Caco-2 (cell line): ENCODE results near the gene STRIT1. TPM values are rescaled to one million over a fixed set of nuclear protein-coding genes. Genes with fewer than 3 reads are reported as not detected.

ENCODE experiments used
- BruUV-seq: library from RNA; stranded (reverse); fragments of 400-500 nt; replicated peaks from 2 replicates; lab custom pipeline; 2021; lab: Mats Ljungman, UMichigan
- CTCF ChIA-PET: fragments of 300-600 bp; sonication (Branson Sonifier 250); formaldehyde crosslinking; loops from one replicate; lab custom pipeline; 2022; ENCODE audit warnings: antibody characterized with exemption; lab: Charles Lee
- POLR2A ChIA-PET: fragments of 300-600 bp; sonication (Branson Sonifier 250); formaldehyde crosslinking; loops from one replicate; lab custom pipeline; 2022; ENCODE audit warnings: antibody characterized with exemption; lab: Charles Lee
- DNase-seq, 2 experiments: peaks; one replicate each; pipeline versions ENCODE4 v3.0.0 to v3.0.0-alpha.2; 2020 to 2022
- H3K27me3 ChIP-seq: replicated peaks from 2 replicates; pipeline ENCODE4 v1.6.0; 2011; ENCODE audit warnings: low read length; ENCODE audit not compliant: control insufficient read depth, insufficient read depth
- H3K36me3 ChIP-seq: 2 replicates; pipeline ENCODE4 v1.5.1; 2011; ENCODE audit warnings: low read length; ENCODE audit not compliant: control insufficient read depth, insufficient read depth
- H3K4me1 ChIP-seq: fragments of 250-450 bp; sonication (Bioruptor Pico); 2 replicates; pipeline ENCODE4 v1.5.1; 2020; ENCODE audit warnings: mild to moderate bottlenecking
- H3K4me3 ChIP-seq: 2 replicates; pipeline ENCODE4 v1.5.1; 2011; ENCODE audit warnings: low read depth, mild to moderate bottlenecking, control low read depth, low read length
- H3K9me3 ChIP-seq: fragments of 250-450 bp; sonication (Bioruptor Pico); 2 replicates; pipeline ENCODE4 v1.5.1; 2020; ENCODE audit warnings: mild to moderate bottlenecking, moderate library complexity
- H3K27ac Mint-ChIP-seq: one replicate; pipeline ENCODE4 v1.8.0; 2022; ENCODE audit warnings: mixed read lengths; ENCODE audit not compliant: unreplicated experiment
- H3K27me3 Mint-ChIP-seq: one replicate; pipeline ENCODE4 v1.8.0; 2022; ENCODE audit warnings: mixed read lengths; ENCODE audit not compliant: insufficient read depth, unreplicated experiment
- H3K36me3 Mint-ChIP-seq: one replicate; pipeline ENCODE4 v1.8.0; 2022; ENCODE audit warnings: mild to moderate bottlenecking, mixed read lengths; ENCODE audit not compliant: insufficient read depth, unreplicated experiment
- H3K4me1 Mint-ChIP-seq: one replicate; pipeline ENCODE4 v1.8.0; 2022; ENCODE audit warnings: low read depth, mixed read lengths; ENCODE audit not compliant: unreplicated experiment
- H3K4me3 Mint-ChIP-seq: one replicate; pipeline ENCODE4 v1.8.0; 2022; ENCODE audit warnings: mild to moderate bottlenecking, moderate library complexity, mixed read lengths; ENCODE audit not compliant: unreplicated experiment
- H3K9me3 Mint-ChIP-seq: one replicate; pipeline ENCODE4 v1.8.0; 2022; ENCODE audit warnings: mixed read lengths; ENCODE audit not compliant: unreplicated experiment
- CTCF ChIP-seq, 2 experiments: fragments of 200-600 bp in 1 of 2; IDR thresholded peaks; 1 replicate in 1 of 2; 2 replicates in 1 of 2; pipeline versions ENCODE4 v1.5.1 to v1.8.0; 2011 to 2022; ENCODE audit warnings: antibody characterized with exemption in 1 of 2, control low read depth in 1 of 2, inconsistent platforms in 1 of 2, low read depth in 1 of 2, low read length in 1 of 2, mild to moderate bottlenecking in 1 of 2, moderate library complexity in 1 of 2; ENCODE audit not compliant: insufficient read depth in 1 of 2, severe bottlenecking in 1 of 2, unreplicated experiment in 1 of 2
- intact Hi-C: fragments of 100-400 bp; cut with micrococcal nuclease; formaldehyde crosslinking; loops from one replicate; pipeline ENCODE4 v1.10.0; 2022; ENCODE audit not compliant: unreplicated experiment
- total RNA-seq: library from RNA; stranded (reverse); gene quantifications from 2 replicates; pipeline ENCODE4 v1.2.3, GENCODE V29; 2022

Gene STRIT1
- total RNA-seq, 1 experiment from 2014 or later: not detected

- no peaks in the 10 kb centered on the region; the same call in 1 of the 2 replicates for H3K27me3 ChIP-seq
- no peaks in the 10 kb centered on the region for H3K9me3 ChIP-seq
- Mint-ChIP-seq H3K27me3 (no peaks in the 10 kb centered on the region), H3K27ac (no peak overlapping the region), H3K4me1 (no peaks in the 10 kb centered on the region), H3K36me3 (no peaks in the 10 kb centered on the region), H3K9me3 (no peaks in the 10 kb centered on the region), H3K4me3 (no peak overlapping the region)
- intact Hi-C loops: no loop called here
- H3K36me3 ChIP-seq: no peaks in the 10 kb centered on the region
- ChIA-PET CTCF (no interaction called here), POLR2A (no interaction called here)
- no peaks in the 10 kb centered on the region for H3K4me1 ChIP-seq
- no peak overlapping the region for H3K4me3 ChIP-seq
- TF ChIP-seq CTCF (IDR thresholded peaks at IDR 0.05; ENCODE audit: insufficient read depth in 1 of 2, low read depth in 1 of 2, low read length in 1 of 2, severe bottlenecking in 1 of 2, unreplicated experiment in 1 of 2): no peak
- BruUV-seq: no TSS peak
- DNase-seq: no peak
These were observed 20.4 kb upstream of the STRIT1 start for GRCh38 chr3:155313916-155314315.

- no peaks in the 10 kb centered on the region for H3K36me3 Mint-ChIP-seq
- ChIA-PET CTCF (no interaction called here), POLR2A (no interaction called here)
- no peaks in the 10 kb centered on the region for H3K4me1 Mint-ChIP-seq
- H3K27ac Mint-ChIP-seq: no peak overlapping the region
- no TSS peak for BruUV-seq
- intact Hi-C loops: no loop called here
- no peak overlapping the region for H3K4me3 Mint-ChIP-seq
- no peaks in the 10 kb centered on the region for H3K27me3 Mint-ChIP-seq
- Histone ChIP-seq H3K4me3 (no peak overlapping the region), H3K36me3 (no peaks in the 10 kb centered on the region), H3K9me3 (no peaks in the 10 kb centered on the region), H3K4me1 (no peaks in the 10 kb centered on the region), H3K27me3 (no peaks in the 10 kb centered on the region; the same call in 1 of the 2 replicates)
- TF ChIP-seq CTCF (IDR thresholded peaks at IDR 0.05; ENCODE audit: insufficient read depth in 1 of 2, low read depth in 1 of 2, low read length in 1 of 2, severe bottlenecking in 1 of 2, unreplicated experiment in 1 of 2): no peak
- DNase-seq: no peak
- no peaks in the 10 kb centered on the region for H3K9me3 Mint-ChIP-seq
These were observed 19.8 kb upstream of the STRIT1 start for GRCh38 chr3:155313300-155313699.

DNA sequence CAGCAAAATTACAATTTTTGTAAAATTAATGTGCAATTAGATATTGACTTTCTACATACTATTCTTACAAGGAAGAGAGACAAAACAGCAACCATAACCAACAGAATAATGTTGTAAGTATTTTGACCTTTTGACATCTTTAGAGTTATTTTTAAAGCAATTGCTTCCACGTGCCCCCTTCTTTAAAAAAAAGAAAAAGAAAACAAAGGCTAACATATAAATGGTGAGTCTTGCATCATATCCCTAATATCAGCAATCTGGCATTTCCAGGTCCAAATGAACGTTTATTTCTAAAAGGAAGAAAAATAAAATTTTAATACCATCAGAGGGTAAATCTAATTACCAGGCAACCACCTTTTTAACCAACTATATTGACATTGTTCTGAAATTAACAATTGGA is 19.3 kb upstream of the STRIT1 start:
- Mint-ChIP-seq H3K4me3 (no peak overlapping the region), H3K36me3 (no peaks in the 10 kb centered on the region), H3K27ac (no peak overlapping the region), H3K9me3 (no peaks in the 10 kb centered on the region), H3K4me1 (no peaks in the 10 kb centered on the region), H3K27me3 (no peaks in the 10 kb centered on the region)
- no peak for DNase-seq
- no peak for TF ChIP-seq CTCF (IDR thresholded peaks at IDR 0.05; ENCODE audit: insufficient read depth in 1 of 2, low read depth in 1 of 2, low read length in 1 of 2, severe bottlenecking in 1 of 2, unreplicated experiment in 1 of 2)
- ChIA-PET CTCF (no interaction called here), POLR2A (no interaction called here)
- Histone ChIP-seq H3K4me1 (no peaks in the 10 kb centered on the region), H3K9me3 (no peaks in the 10 kb centered on the region), H3K4me3 (no peak overlapping the region), H3K27me3 (no peaks in the 10 kb centered on the region; the same call in 1 of the 2 replicates), H3K36me3 (no peaks in the 10 kb centered on the region)
- intact Hi-C loops: no loop called here
- BruUV-seq: no TSS peak
